ENCODE data around the gene SLFNL1.

SLFNL1 gene

GRCh38 chr1:41020654-41021053 lies 871 bp downstream of the SLFNL1 start:
- no peak for DNase-seq (ENCODE audit: low read depth in 2 of 3, low spot score in 2 of 3)

GRCh38 chr1:41020109-41020576 lies 1.4 kb downstream of the SLFNL1 start:
- no peak for DNase-seq (ENCODE audit: low read depth in 2 of 3, low spot score in 2 of 3)

- DNase-seq (ENCODE audit: low read depth in 2 of 3, low spot score in 2 of 3) = no peak
Measured at GRCh38 chr1:41019353-41019745, 2.2 kb downstream of the SLFNL1 start.

- DNase-seq (ENCODE audit: low read depth in 2 of 3, low spot score in 2 of 3) = no peak
Measured at GRCh38 chr1:41018018-41018410, 3.5 kb downstream of the SLFNL1 start.

GRCh38 chr1:41017141-41018017 lies 4.1 kb downstream of the SLFNL1 start:
- no peak for DNase-seq (ENCODE audit: low read depth in 2 of 3, low spot score in 2 of 3)

- no peak for DNase-seq (ENCODE audit: low read depth in 2 of 3, low spot score in 2 of 3)
Measured at GRCh38 chr1:41015897-41016470, 5.5 kb downstream of the SLFNL1 start.

GRCh38 chr1:41015281-41015896 lies 6.1 kb downstream of the SLFNL1 start:
- DNase-seq (ENCODE audit: low read depth in 2 of 3, low spot score in 2 of 3) = no peak

GRCh38 chr1:41014871-41015270 lies 6.7 kb downstream of the SLFNL1 start:
- DNase-seq (ENCODE audit: low read depth in 2 of 3, low spot score in 2 of 3) = no peak

GRCh38 chr1:41013796-41014195 lies 7.7 kb downstream of the SLFNL1 start:
- DNase-seq (ENCODE audit: low read depth in 2 of 3, low spot score in 2 of 3) = no peak

- no peak for DNase-seq (ENCODE audit: low read depth in 2 of 3, low spot score in 2 of 3)
Measured at GRCh38 chr1:41013024-41013423, 8.5 kb downstream of the SLFNL1 start.

GRCh38 chr1:41010345-41010744 lies 11.2 kb downstream of the SLFNL1 start:
- DNase-seq (ENCODE audit: low read depth in 2 of 3, low spot score in 2 of 3) = no peak

GRCh38 chr1:41009466-41009865 lies 12.1 kb downstream of the SLFNL1 start:
- no peak for DNase-seq (ENCODE audit: low read depth in 2 of 3, low spot score in 2 of 3)

- no peak for DNase-seq (ENCODE audit: low read depth in 2 of 3, low spot score in 2 of 3)
Measured at GRCh38 chr1:41006942-41007865, 14.3 kb downstream of the SLFNL1 start.

GRCh38 chr1:41005876-41006275 lies 15.6 kb downstream of the SLFNL1 start:
- DNase-seq (ENCODE audit: low read depth in 2 of 3, low spot score in 2 of 3) = no peak

- DNase-seq (ENCODE audit: low read depth in 2 of 3, low spot score in 2 of 3) = peak in 2 of 3 experiments; percentile 57 to 82
Measured at GRCh38 chr1:41003640-41004220, 17.8 kb downstream of the SLFNL1 start.

GRCh38 chr1:41003127-41003639 lies 18.3 kb downstream of the SLFNL1 start:
- no peak for DNase-seq (ENCODE audit: low read depth in 2 of 3, low spot score in 2 of 3)

GRCh38 chr1:40998668-40999067 lies 22.9 kb downstream of the SLFNL1 start:
- DNase-seq (ENCODE audit: low read depth in 2 of 3, low spot score in 2 of 3) = no peak

GRCh38 chr1:40997096-40997495 lies 24.4 kb downstream of the SLFNL1 start:
- DNase-seq (ENCODE audit: low read depth in 2 of 3, low spot score in 2 of 3) = no peak

- no peak for DNase-seq (ENCODE audit: low read depth in 2 of 3, low spot score in 2 of 3)
Measured at GRCh38 chr1:40989066-40989465, 32.5 kb downstream of the SLFNL1 start.

- DNase-seq (ENCODE audit: low read depth in 2 of 3, low spot score in 2 of 3) = no peak
Measured at GRCh38 chr1:40988280-40988679, 33.2 kb downstream of the SLFNL1 start.

Data from activated CD8-positive, alpha-beta memory T cell treated with anti-CD3 and anti-CD28 coated beads for 48 hours (primary cell).